Astrocyte (in vitro differentiated cells and primary cell): ENCODE data around the gene PTGR3.

ENCODE experiments used
- EZH2 ChIP-seq: IDR thresholded peaks from 2 replicates; pipeline ENCODE4 v1.6.1; 2012; ENCODE audit warnings: mild to moderate bottlenecking, low read length, inconsistent platforms; ENCODE audit not compliant: insufficient read depth
- TF ChIP-seq, protein P1 (sequence below): IDR thresholded peaks from 2 replicates; pipeline ENCODE4 v1.5.1; 2011; ENCODE audit warnings: low read depth, mild to moderate bottlenecking, inconsistent platforms, low read length, moderate library complexity; ENCODE audit not compliant: insufficient read depth

DNA sequence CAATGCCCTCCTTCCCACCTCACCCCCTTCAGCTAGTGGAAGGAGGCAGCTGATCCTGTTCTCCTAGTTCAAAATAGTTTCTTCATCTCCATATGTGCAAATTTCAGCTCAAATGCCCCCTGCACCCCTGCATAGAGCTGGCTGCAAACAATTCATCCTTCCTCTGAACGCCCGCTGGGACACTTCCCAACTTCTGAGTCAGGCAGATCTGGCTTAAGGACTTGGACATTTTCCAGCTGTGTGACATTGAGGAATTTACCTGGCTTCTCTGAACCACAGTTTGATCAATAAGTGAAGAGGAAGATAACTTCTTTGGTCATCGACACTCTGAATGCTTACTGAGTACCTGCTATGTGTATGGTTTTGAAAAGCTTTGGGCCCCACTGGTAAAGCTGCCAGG lies 23.5 kb downstream of the PTGR3 start:
- TF ChIP-seq, protein P1, sequence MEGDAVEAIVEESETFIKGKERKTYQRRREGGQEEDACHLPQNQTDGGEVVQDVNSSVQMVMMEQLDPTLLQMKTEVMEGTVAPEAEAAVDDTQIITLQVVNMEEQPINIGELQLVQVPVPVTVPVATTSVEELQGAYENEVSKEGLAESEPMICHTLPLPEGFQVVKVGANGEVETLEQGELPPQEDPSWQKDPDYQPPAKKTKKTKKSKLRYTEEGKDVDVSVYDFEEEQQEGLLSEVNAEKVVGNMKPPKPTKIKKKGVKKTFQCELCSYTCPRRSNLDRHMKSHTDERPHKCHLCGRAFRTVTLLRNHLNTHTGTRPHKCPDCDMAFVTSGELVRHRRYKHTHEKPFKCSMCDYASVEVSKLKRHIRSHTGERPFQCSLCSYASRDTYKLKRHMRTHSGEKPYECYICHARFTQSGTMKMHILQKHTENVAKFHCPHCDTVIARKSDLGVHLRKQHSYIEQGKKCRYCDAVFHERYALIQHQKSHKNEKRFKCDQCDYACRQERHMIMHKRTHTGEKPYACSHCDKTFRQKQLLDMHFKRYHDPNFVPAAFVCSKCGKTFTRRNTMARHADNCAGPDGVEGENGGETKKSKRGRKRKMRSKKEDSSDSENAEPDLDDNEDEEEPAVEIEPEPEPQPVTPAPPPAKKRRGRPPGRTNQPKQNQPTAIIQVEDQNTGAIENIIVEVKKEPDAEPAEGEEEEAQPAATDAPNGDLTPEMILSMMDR, result no peak
- TF ChIP-seq EZH2, result no peak
